ENCODE results near the gene NHS.

Gene NHS

GRCh38 chrX:17748684-17749083, 373.7 kb downstream of the NHS start:
- Histone ChIP-seq H3K27me3 (ENCODE audit: control insufficient read depth in 1 of 2, insufficient read depth in 1 of 2, low read length in 2 of 2) (peaks cover 0 to 4% of the 10 kb centered on the region in 2 experiments), H3K23ac (ENCODE audit: low read length in 2 of 2) (no peak overlapping the region), H2AFZ (ENCODE audit: low read depth, low read length) (no peak overlapping the region), H2BK12ac (ENCODE audit: low read length in 2 of 2) (no peak overlapping the region), H3K79me1 (replicated peaks; ENCODE audit: low read length, poor library complexity, severe bottlenecking) (peaks cover 6% of the 10 kb centered on the region), H3K36me3 (ENCODE audit: control insufficient read depth in 1 of 2, insufficient read depth in 2 of 2, low read depth in 1 of 2, low read length in 2 of 2) (peaks cover 3 to 16% of the 10 kb centered on the region in 2 experiments), H2BK5ac (ENCODE audit: low read depth, low read length, poor library complexity, severe bottlenecking) (no peak overlapping the region), H2BK120ac (ENCODE audit: low read depth, low read length) (no peak overlapping the region), H3K4ac (ENCODE audit: low read depth in 1 of 2, low read length in 2 of 2) (no peak overlapping the region), H3K18ac (ENCODE audit: low read depth in 1 of 2, low read length in 2 of 2) (no peak overlapping the region), H3K4me2 (ENCODE audit: low read length, poor library complexity, severe bottlenecking) (no peak overlapping the region), H2BK15ac (ENCODE audit: low read depth, poor library complexity, severe bottlenecking) (no peak overlapping the region), H3K14ac (ENCODE audit: low read length in 2 of 2) (no peak overlapping the region), H4K8ac (ENCODE audit: low read length) (no peak overlapping the region), H4K91ac (ENCODE audit: low read length) (no peak overlapping the region), H3K9ac (ENCODE audit: low read length) (no peak overlapping the region), H3K27ac (ENCODE audit: low read length, poor library complexity, severe bottlenecking) (no peak overlapping the region), H3K4me1 (ENCODE audit: control insufficient read depth, insufficient read depth, low read depth, low read length) (peaks cover 2% of the 10 kb centered on the region), H2AK5ac (ENCODE audit: low read length, severe bottlenecking) (no peak overlapping the region), H3K9me3 (ENCODE audit: control insufficient read depth, low read length) (no peaks in the 10 kb centered on the region), H3K4me3 (ENCODE audit: insufficient read depth in 1 of 2, low read depth in 1 of 2, low read length in 2 of 2) (no peak overlapping the region)
- no peak for DNase-seq
- no CpG with 5 or more reads among the region's 5 CpGs for WGBS

DNA sequence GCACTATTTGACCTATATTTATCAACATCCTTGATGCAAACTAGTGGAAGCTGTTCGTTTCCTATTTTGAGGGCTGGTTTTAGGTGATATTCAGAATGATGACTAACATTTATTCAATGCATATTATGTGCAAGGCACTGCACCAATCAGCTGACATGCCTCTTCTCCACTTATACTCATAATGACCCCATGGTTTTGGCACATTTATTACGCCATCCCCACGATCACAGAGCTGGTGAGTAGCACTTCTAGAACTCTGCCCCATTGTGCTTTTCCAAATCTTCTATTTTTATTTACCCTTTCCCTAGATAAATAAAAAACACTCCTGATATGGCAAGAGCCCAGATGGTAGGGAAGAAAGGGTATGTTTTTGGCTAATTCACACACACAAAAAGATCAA, 375.4 kb downstream of the NHS start:
- no peak overlapping the region for H3K18ac ChIP-seq (ENCODE audit: low read depth in 1 of 2, low read length in 2 of 2)
- H4K91ac ChIP-seq (ENCODE audit: low read length) = no peak overlapping the region
- H3K9ac ChIP-seq (ENCODE audit: low read length) = no peak overlapping the region
- H2AK5ac ChIP-seq (ENCODE audit: low read length, severe bottlenecking) = no peak overlapping the region
- H2BK15ac ChIP-seq (ENCODE audit: low read depth, poor library complexity, severe bottlenecking) = no peak overlapping the region
- no peak overlapping the region for H2BK120ac ChIP-seq (ENCODE audit: low read depth, low read length)
- WGBS = 100% methylated on average over 1 of the region's 3 CpGs
- peaks cover 3 to 16% of the 10 kb centered on the region in 2 experiments for H3K36me3 ChIP-seq (ENCODE audit: control insufficient read depth in 1 of 2, insufficient read depth in 2 of 2, low read depth in 1 of 2, low read length in 2 of 2)
- H3K14ac ChIP-seq (ENCODE audit: low read length in 2 of 2) = no peak overlapping the region
- no peak overlapping the region for H2BK5ac ChIP-seq (ENCODE audit: low read depth, low read length, poor library complexity, severe bottlenecking)
- peaks cover 6% of the 10 kb centered on the region for H3K79me1 ChIP-seq (replicated peaks; ENCODE audit: low read length, poor library complexity, severe bottlenecking)
- no peak overlapping the region for H3K4me2 ChIP-seq (ENCODE audit: low read length, poor library complexity, severe bottlenecking)
- H3K23ac ChIP-seq (ENCODE audit: low read length in 2 of 2) = no peak overlapping the region
- no peak for DNase-seq
- no peak overlapping the region for H2AFZ ChIP-seq (ENCODE audit: low read depth, low read length)
- H4K8ac ChIP-seq (ENCODE audit: low read length) = no peak overlapping the region
- H3K27me3 ChIP-seq (ENCODE audit: control insufficient read depth in 1 of 2, insufficient read depth in 1 of 2, low read length in 2 of 2) = peaks cover 0 to 4% of the 10 kb centered on the region in 2 experiments
- peaks cover 2% of the 10 kb centered on the region for H3K4me1 ChIP-seq (ENCODE audit: control insufficient read depth, insufficient read depth, low read depth, low read length)
- H3K4ac ChIP-seq (ENCODE audit: low read depth in 1 of 2, low read length in 2 of 2) = no peak overlapping the region
- H3K9me3 ChIP-seq (ENCODE audit: control insufficient read depth, low read length) = no peaks in the 10 kb centered on the region
- H3K4me3 ChIP-seq (ENCODE audit: insufficient read depth in 1 of 2, low read depth in 1 of 2, low read length in 2 of 2) = no peak overlapping the region
- H2BK12ac ChIP-seq (ENCODE audit: low read length in 2 of 2) = no peak overlapping the region
- H3K27ac ChIP-seq (ENCODE audit: low read length, poor library complexity, severe bottlenecking) = no peak overlapping the region

DNA sequence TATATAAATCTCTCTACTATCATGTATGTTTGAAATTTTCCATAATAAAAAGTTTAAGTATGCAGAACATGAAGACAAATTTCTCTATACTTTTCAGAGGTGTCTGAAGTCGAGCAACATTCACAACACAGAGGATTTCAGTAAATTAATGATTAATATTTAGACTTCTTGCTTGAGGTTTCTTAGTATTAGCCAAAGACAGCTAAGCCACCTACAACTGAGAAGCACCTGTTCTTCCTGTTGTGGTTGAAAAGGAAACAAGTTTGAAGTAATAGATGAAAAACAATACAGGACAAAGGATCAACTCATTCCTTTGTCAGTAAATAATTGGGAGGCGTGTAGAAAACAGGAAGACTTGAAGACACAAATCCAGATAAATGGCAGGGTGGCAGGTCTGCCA, 383.4 kb downstream of the NHS start:
- no peak overlapping the region for H3K4ac ChIP-seq (ENCODE audit: low read depth in 1 of 2, low read length in 2 of 2)
- DNase-seq = no peak
- H2BK120ac ChIP-seq (ENCODE audit: low read depth, low read length) = no peak overlapping the region
- H3K9me3 ChIP-seq (ENCODE audit: control insufficient read depth, low read length) = no peaks in the 10 kb centered on the region
- no peak overlapping the region for H4K8ac ChIP-seq (ENCODE audit: low read length)
- 100% methylated on average over 1 of the region's 2 CpGs for WGBS
- H3K27ac ChIP-seq (ENCODE audit: low read length, poor library complexity, severe bottlenecking) = no peak overlapping the region
- no peaks in the 10 kb centered on the region for H3K36me3 ChIP-seq (ENCODE audit: control insufficient read depth in 1 of 2, insufficient read depth in 2 of 2, low read depth in 1 of 2, low read length in 2 of 2)
- no peak overlapping the region for H4K91ac ChIP-seq (ENCODE audit: low read length)
- H3K27me3 ChIP-seq (ENCODE audit: control insufficient read depth in 1 of 2, insufficient read depth in 1 of 2, low read length in 2 of 2) = peaks cover 0 to 4% of the 10 kb centered on the region in 2 experiments
- no peak overlapping the region for H3K23ac ChIP-seq (ENCODE audit: low read length in 2 of 2)
- H2AK5ac ChIP-seq (ENCODE audit: low read length, severe bottlenecking) = no peak overlapping the region
- no peak overlapping the region for H3K14ac ChIP-seq (ENCODE audit: low read length in 2 of 2)
- no peaks in the 10 kb centered on the region for H3K79me1 ChIP-seq (replicated peaks; ENCODE audit: low read length, poor library complexity, severe bottlenecking)
- H2BK12ac ChIP-seq (ENCODE audit: low read length in 2 of 2) = no peak overlapping the region
- no peak overlapping the region for H2AFZ ChIP-seq (ENCODE audit: low read depth, low read length)
- no peaks in the 10 kb centered on the region for H3K4me1 ChIP-seq (ENCODE audit: control insufficient read depth, insufficient read depth, low read depth, low read length)
- no peak overlapping the region for H3K4me3 ChIP-seq (ENCODE audit: insufficient read depth in 1 of 2, low read depth in 1 of 2, low read length in 2 of 2)
- no peak overlapping the region for H2BK5ac ChIP-seq (ENCODE audit: low read depth, low read length, poor library complexity, severe bottlenecking)
- H3K9ac ChIP-seq (ENCODE audit: low read length) = no peak overlapping the region
- H3K4me2 ChIP-seq (ENCODE audit: low read length, poor library complexity, severe bottlenecking) = no peak overlapping the region
- H3K18ac ChIP-seq (ENCODE audit: low read depth in 1 of 2, low read length in 2 of 2) = no peak overlapping the region
- H2BK15ac ChIP-seq (ENCODE audit: low read depth, poor library complexity, severe bottlenecking) = no peak overlapping the region

DNA sequence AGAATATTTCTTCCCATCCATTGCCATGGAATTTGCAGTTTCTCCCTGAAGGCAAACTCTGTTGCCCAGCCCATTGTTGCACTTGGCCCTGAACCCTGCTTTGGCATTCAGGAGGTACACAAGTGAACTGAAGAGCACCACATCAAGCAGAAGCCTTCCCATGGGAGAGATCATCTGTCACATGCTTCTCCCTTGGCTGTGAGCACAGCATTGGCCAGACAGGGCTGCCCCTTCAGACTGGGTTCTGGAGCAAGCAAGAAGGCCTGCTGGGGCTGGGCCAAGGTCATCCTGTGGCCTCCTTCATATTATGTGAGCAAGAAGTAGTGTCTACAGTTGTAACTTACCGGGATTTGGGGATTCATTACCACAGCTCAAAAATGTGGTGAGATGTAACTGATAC, 385.0 kb downstream of the NHS start:
- no peak for DNase-seq
- Histone ChIP-seq H3K36me3 (ENCODE audit: control insufficient read depth in 1 of 2, insufficient read depth in 2 of 2, low read depth in 1 of 2, low read length in 2 of 2) (no peaks in the 10 kb centered on the region), H3K18ac (ENCODE audit: low read depth in 1 of 2, low read length in 2 of 2) (no peak overlapping the region), H4K91ac (ENCODE audit: low read length) (no peak overlapping the region), H3K9ac (ENCODE audit: low read length) (no peak overlapping the region), H3K4me1 (ENCODE audit: control insufficient read depth, insufficient read depth, low read depth, low read length) (no peaks in the 10 kb centered on the region), H3K4ac (ENCODE audit: low read depth in 1 of 2, low read length in 2 of 2) (no peak overlapping the region), H3K27ac (ENCODE audit: low read length, poor library complexity, severe bottlenecking) (no peak overlapping the region), H2AFZ (ENCODE audit: low read depth, low read length) (no peak overlapping the region), H3K14ac (ENCODE audit: low read length in 2 of 2) (no peak overlapping the region), H2BK12ac (ENCODE audit: low read length in 2 of 2) (no peak overlapping the region), H2AK5ac (ENCODE audit: low read length, severe bottlenecking) (no peak overlapping the region), H3K9me3 (ENCODE audit: control insufficient read depth, low read length) (no peaks in the 10 kb centered on the region), H2BK120ac (ENCODE audit: low read depth, low read length) (no peak overlapping the region), H2BK15ac (ENCODE audit: low read depth, poor library complexity, severe bottlenecking) (no peak overlapping the region), H2BK5ac (ENCODE audit: low read depth, low read length, poor library complexity, severe bottlenecking) (no peak overlapping the region), H4K8ac (ENCODE audit: low read length) (no peak overlapping the region), H3K23ac (ENCODE audit: low read length in 2 of 2) (no peak overlapping the region), H3K4me2 (ENCODE audit: low read length, poor library complexity, severe bottlenecking) (no peak overlapping the region), H3K79me1 (replicated peaks; ENCODE audit: low read length, poor library complexity, severe bottlenecking) (no peaks in the 10 kb centered on the region), H3K27me3 (ENCODE audit: control insufficient read depth in 1 of 2, insufficient read depth in 1 of 2, low read length in 2 of 2) (peaks cover 0 to 10% of the 10 kb centered on the region in 2 experiments), H3K4me3 (ENCODE audit: insufficient read depth in 1 of 2, low read depth in 1 of 2, low read length in 2 of 2) (no peak overlapping the region)
- no CpG with 5 or more reads among the region's 1 CpG for WGBS

Data from mesenchymal stem cell (in vitro differentiated cells and primary cell).